K562 (cell line): Measurements from ENCODE around the gene NHLH1. TPM values are rescaled to one million over a fixed set of nuclear protein-coding genes. Genes with fewer than 3 reads are reported as not detected.

Experiments
- ATF3 ChIP-seq, 2 experiments: fragments of 450-650 bp in 1 of 2; sonication (generic) in 1 of 2; formaldehyde crosslinking in 1 of 2; IDR thresholded peaks in 1 of 2; conservative IDR thresholded peaks in 1 of 2; 2 replicates each; pipeline versions ENCODE4 v1.6.1 to v1.8.1; 2016 to 2023; ENCODE audit warnings: mild to moderate bottlenecking in 2 of 2, moderate library complexity in 2 of 2, inconsistent platforms in 1 of 2, missing genetic modification reagents in 1 of 2
- CBFA2T3 ChIP-seq: fragments of 450-650 bp; IDR thresholded peaks from 2 replicates; pipeline ENCODE4 v1.6.1; 2017
- CHD7 ChIP-seq: fragments of 200-600 bp; sonication (generic); IDR thresholded peaks from one replicate; pipeline ENCODE4 v1.6.1; 2012; ENCODE audit warnings: mild to moderate bottlenecking, low read depth, low read length, inconsistent platforms
- KDM2B ChIP-seq: fragments of 250-450 bp; sonication (Bioruptor Pico); IDR thresholded peaks from 2 replicates; pipeline ENCODE4 v1.8.0; 2021; ENCODE audit warnings: mild to moderate bottlenecking, moderate library complexity
- MYBL2 ChIP-seq, 2 experiments: fragments of 450-650 bp in 1 of 2; sonication (generic) in 1 of 2; formaldehyde crosslinking in 1 of 2; IDR thresholded peaks; 2 replicates each; pipeline versions ENCODE4 v1.6.1 to v1.8.1; 2017 to 2022; ENCODE audit warnings: borderline replicate concordance in 1 of 2, inconsistent platforms in 1 of 2, low read depth in 1 of 2, mild to moderate bottlenecking in 1 of 2, missing genetic modification reagents in 1 of 2, moderate library complexity in 1 of 2
- SMARCA4 ChIP-seq: fragments of 450-650 bp; IDR thresholded peaks from 2 replicates; pipeline ENCODE4 v1.6.1; 2016
- ZNF124 ChIP-seq: sonication (generic); formaldehyde crosslinking; IDR thresholded peaks from 2 replicates; pipeline ENCODE4 v1.8.1; 2022; ENCODE audit warnings: missing genetic modification reagents
- ZNF445 ChIP-seq: fragments of 250-450 bp; sonication (Bioruptor Pico); IDR thresholded peaks from 2 replicates; pipeline ENCODE4 v1.4.0; 2020; ENCODE audit warnings: low read depth, mild to moderate bottlenecking, moderate library complexity
- ZNF507 ChIP-seq: conservative IDR thresholded peaks from 2 replicates; pipeline ENCODE4 v1.6.1; 2017; ENCODE audit warnings: missing genetic modification characterization, missing compliant biosample characterization
- polyA plus RNA-seq, 8 experiments: library from polyadenylated mRNA; depleted of rRNA in 4 of 8; stranded (reverse) in 5 of 8; unstranded in 3 of 8; fragments of >200 nt; fragmentation: Nextera tagmentation in 2 of 8; fragmentation: Illumina TruSeq in 1 of 8; extraction: Ambion mirVana in 2 of 8; extraction: Trizol in 1 of 8; gene quantifications; 2 replicates each; pipeline versions ENCODE4 v1.2.1 to v1.2.3, GENCODE V29; 2011 to 2014; ENCODE audit warnings: inconsistent platforms in 1 of 8, missing spikeins in 1 of 8
- total RNA-seq, 7 experiments: library from RNA; depleted of rRNA in 6 of 7; stranded (reverse); fragments of >200 nt in 6 of 7; fragmentation: Illumina TruSeq in 2 of 7; extraction: Trizol in 2 of 7; gene quantifications; 2 replicates each; pipeline versions ENCODE4 v1.2.1 to v1.2.3, GENCODE V29; 2011 to 2021; ENCODE audit warnings: low replicate concordance in 1 of 7

The NHLH1 gene
- total and polyA plus RNA-seq, 9 of the 15 experiments (the other 6 are each of a cell fraction or from before 2014, with no cell fraction given) = 0.09 to 1.3 (median 0.35) TPM; not detected in 1

- TF ChIP-seq MYBL2 (IDR thresholded peaks at IDR 0.05; ENCODE audit: low read depth) (no peak), MYBL2 (CRISPR knock-in tag; IDR thresholded peaks at IDR 0.05; ENCODE audit: borderline replicate concordance) (no peak), SMARCA4 (peak; percentile 88), CHD7 (no peak), ZNF124 (CRISPR knock-in tag) (no peak), ATF3 (IDR thresholded peaks at IDR 0.05) (peak; percentile 99), ATF3 (CRISPR knock-in tag; conservative IDR thresholded peaks at IDR 0.05) (0 out of 2 replicates have a peak, but pooled peaks have one; percentile 38), ZNF507 (tag) (no peak), KDM2B (no peak), CBFA2T3 (no peak), ZNF445 (CRISPR knock-in tag) (no peak)
Observed at GRCh38 chr1:160362168-160362957, 4.5 kb upstream of the NHLH1 start (continued).
